OCI-LY1 (cell line): ENCODE data around the gene SORBS1.

Experiments
- H2AFZ ChIP-seq: fragments of 200-600 bp; sonication (generic), shearing (Covaris generic); 2 replicates; pipeline ENCODE4 v1.6.0; 2014; ENCODE audit warnings: antibody characterized with exemption, mild to moderate bottlenecking, low read length
- H3F3A ChIP-seq: fragments of 200-600 bp; sonication (generic), shearing (Covaris generic); 2 replicates; pipeline ENCODE4 v1.6.0; 2014; ENCODE audit warnings: mild to moderate bottlenecking, antibody characterized with exemption, low read length, moderate library complexity; ENCODE audit not compliant: insufficient read depth
- H3K27ac ChIP-seq: fragments of 200-600 bp; sonication (generic); 2 replicates; pipeline ENCODE4 v1.5.1; 2014; ENCODE audit warnings: low read length, mixed run types, mild to moderate bottlenecking, low read depth; ENCODE audit not compliant: poor library complexity, severe bottlenecking
- H3K27me3 ChIP-seq: fragments of 200-600 bp; sonication (generic); 2 replicates; pipeline ENCODE4 v1.6.0; 2014; ENCODE audit warnings: antibody characterized with exemption, mild to moderate bottlenecking, low read length, moderate library complexity; ENCODE audit not compliant: insufficient read depth
- H3K36me3 ChIP-seq: fragments of 200-600 bp; sonication (generic); 2 replicates; pipeline ENCODE4 v1.6.1; 2014; ENCODE audit warnings: mild to moderate bottlenecking, antibody characterized with exemption, low read length, moderate library complexity, mixed read lengths; ENCODE audit not compliant: insufficient read depth
- H3K4me1 ChIP-seq: fragments of 200-600 bp; sonication (generic); 2 replicates; pipeline ENCODE4 v1.5.1; 2014; ENCODE audit warnings: mild to moderate bottlenecking, low read length, moderate library complexity; ENCODE audit not compliant: insufficient read depth, severe bottlenecking
- H3K4me2 ChIP-seq: fragments of 200-600 bp; sonication (generic), shearing (Covaris generic); 2 replicates; pipeline ENCODE4 v1.6.1; 2014; ENCODE audit warnings: low read length
- H3K4me3 ChIP-seq: fragments of 200-600 bp; sonication (generic); 2 replicates; pipeline ENCODE4 v1.5.1; 2014; ENCODE audit warnings: low read length, low read depth, mild to moderate bottlenecking, mixed read lengths; ENCODE audit not compliant: poor library complexity, severe bottlenecking
- H3K79me2 ChIP-seq: fragments of 200-600 bp; shearing (Covaris generic); 2 replicates; pipeline ENCODE4 v1.6.1; 2016; ENCODE audit warnings: mixed run types, low read length, mixed read lengths; ENCODE audit not compliant: insufficient read depth
- H3K9ac ChIP-seq: fragments of 200-600 bp; sonication (generic), shearing (Covaris generic); 2 replicates; pipeline ENCODE4 v1.6.1; 2014; ENCODE audit warnings: mild to moderate bottlenecking, low read length, mixed read lengths
- H3K9me2 ChIP-seq: fragments of 200-600 bp; sonication (generic), shearing (Covaris generic); 2 replicates; pipeline ENCODE4 v1.6.1; 2014; ENCODE audit warnings: low read depth, mild to moderate bottlenecking, low read length, mixed read lengths
- H3K9me3 ChIP-seq: fragments of 200-600 bp; shearing (Covaris generic); 2 replicates; pipeline ENCODE4 v1.6.1; 2014; ENCODE audit warnings: low read length, mixed read lengths
- H4K20me1 ChIP-seq: fragments of 200-600 bp; sonication (generic), shearing (Covaris generic); 2 replicates; pipeline ENCODE4 v1.6.0; 2016; ENCODE audit warnings: mild to moderate bottlenecking, low read length; ENCODE audit not compliant: insufficient read depth
- CTCF ChIP-seq: fragments of 200-600 bp; sonication (generic), shearing (Covaris generic); IDR thresholded peaks from 2 replicates; pipeline ENCODE4 v1.5.1; 2017; ENCODE audit warnings: mild to moderate bottlenecking, antibody characterized with exemption, low read length, moderate library complexity, mixed read lengths
- EZH2 ChIP-seq: fragments of 200-600 bp; sonication (generic), shearing (Covaris generic); IDR thresholded peaks from 2 replicates; pipeline ENCODE4 v1.8.0; 2017; ENCODE audit warnings: borderline replicate concordance, mixed run types, mild to moderate bottlenecking, antibody characterized with exemption, low read length, moderate library complexity, mixed read lengths

Gene SORBS1

GRCh38 chr10:95544783-95545500 lies 16.2 kb downstream of the SORBS1 start:
- no peak overlapping the region for H3K4me2 ChIP-seq
- no peak overlapping the region for H3K27ac ChIP-seq
- no peak overlapping the region for H3K9ac ChIP-seq

GRCh38 chr10:95543459-95543858 lies 17.7 kb downstream of the SORBS1 start:
- Histone ChIP-seq H3K9me2 (no peaks in the 10 kb centered on the region), H2AFZ (no peak overlapping the region), H3K27ac (no peak overlapping the region), H3K9ac (no peak overlapping the region), H4K20me1 (no peaks in the 10 kb centered on the region), H3K4me2 (no peak overlapping the region), H3K9me3 (no peaks in the 10 kb centered on the region), H3K36me3 (no peaks in the 10 kb centered on the region), H3K4me3 (no peak overlapping the region), H3K27me3 (no peaks in the 10 kb centered on the region), H3F3A (no peaks in the 10 kb centered on the region), H3K4me1 (no peaks in the 10 kb centered on the region), H3K79me2 (no peaks in the 10 kb centered on the region)
- TF ChIP-seq CTCF (no peak), EZH2 (no peak)

More at GRCh38 chr10:95544783-95545500, 16.2 kb downstream of the SORBS1 start:
- Histone ChIP-seq H3K9me3 (no peaks in the 10 kb centered on the region), H3K79me2 (no peaks in the 10 kb centered on the region), H3K4me3 (no peak overlapping the region), H3K27me3 (no peaks in the 10 kb centered on the region), H3K4me1 (no peaks in the 10 kb centered on the region), H2AFZ (no peak overlapping the region), H3K9me2 (no peaks in the 10 kb centered on the region), H4K20me1 (no peaks in the 10 kb centered on the region), H3K36me3 (no peaks in the 10 kb centered on the region), H3F3A (no peaks in the 10 kb centered on the region)
- no peak for TF ChIP-seq EZH2
- no peak for TF ChIP-seq CTCF

GRCh38 chr10:95542761-95543160 lies 18.4 kb downstream of the SORBS1 start:
- no peak overlapping the region for H3K27ac ChIP-seq
- H3K4me1 ChIP-seq = no peaks in the 10 kb centered on the region
- H4K20me1 ChIP-seq = no peaks in the 10 kb centered on the region
- no peaks in the 10 kb centered on the region for H3F3A ChIP-seq
- H3K9me2 ChIP-seq = no peaks in the 10 kb centered on the region
- no peak overlapping the region for H2AFZ ChIP-seq
- TF ChIP-seq CTCF (no peak), EZH2 (no peak)
- H3K4me3 ChIP-seq = no peak overlapping the region
- no peaks in the 10 kb centered on the region for H3K27me3 ChIP-seq
- H3K36me3 ChIP-seq = no peaks in the 10 kb centered on the region
- no peak overlapping the region for H3K4me2 ChIP-seq
- no peak overlapping the region for H3K9ac ChIP-seq
- no peaks in the 10 kb centered on the region for H3K9me3 ChIP-seq
- no peaks in the 10 kb centered on the region for H3K79me2 ChIP-seq
